ENCODE results near the gene SLC25A31.

Gene SLC25A31

DNA sequence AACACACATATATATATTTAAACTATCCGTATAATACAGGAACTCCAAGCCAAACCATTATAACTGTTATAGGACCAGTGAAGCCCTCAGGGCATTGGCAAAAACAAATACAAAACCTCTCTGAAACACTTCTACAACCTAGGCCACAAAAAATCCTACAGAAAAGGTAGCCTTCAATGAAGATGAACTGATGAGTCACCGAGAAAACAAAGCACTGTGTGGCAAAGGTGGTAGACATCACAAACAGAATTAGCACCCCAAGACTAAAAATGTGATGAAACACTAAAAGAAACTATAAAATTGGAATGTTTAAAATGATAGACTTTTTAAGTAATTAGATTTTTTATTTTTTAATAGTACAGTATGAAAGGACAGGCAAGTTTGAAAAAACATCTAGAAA lies 46.4 kb downstream of the SLC25A31 start:
- DNase-seq, result no peak

DNA sequence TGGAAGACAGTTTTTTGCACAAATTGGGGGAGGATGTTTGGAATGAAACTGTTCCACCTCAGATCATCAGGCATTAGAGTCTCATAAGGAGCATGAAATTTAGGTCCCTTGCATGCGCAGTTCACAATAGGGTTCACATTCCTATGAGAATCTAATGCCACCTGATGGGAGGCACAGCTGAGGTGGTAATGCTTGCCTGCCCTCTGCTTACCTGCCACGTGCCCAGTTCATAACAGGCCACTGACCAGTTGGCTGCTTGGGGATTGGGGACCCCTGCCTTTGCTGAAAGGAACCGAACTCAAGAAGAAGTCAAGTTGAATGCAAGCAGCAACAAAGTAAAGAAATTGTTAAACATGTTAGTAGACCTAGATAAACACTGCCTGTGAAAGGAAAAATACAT lies 47.3 kb downstream of the SLC25A31 start:
- no peak for TF ChIP-seq EZH2 (IDR thresholded peaks at IDR 0.05; ENCODE audit: borderline replicate concordance, low read depth, low read length, severe bottlenecking)
- TF ChIP-seq, protein P1, sequence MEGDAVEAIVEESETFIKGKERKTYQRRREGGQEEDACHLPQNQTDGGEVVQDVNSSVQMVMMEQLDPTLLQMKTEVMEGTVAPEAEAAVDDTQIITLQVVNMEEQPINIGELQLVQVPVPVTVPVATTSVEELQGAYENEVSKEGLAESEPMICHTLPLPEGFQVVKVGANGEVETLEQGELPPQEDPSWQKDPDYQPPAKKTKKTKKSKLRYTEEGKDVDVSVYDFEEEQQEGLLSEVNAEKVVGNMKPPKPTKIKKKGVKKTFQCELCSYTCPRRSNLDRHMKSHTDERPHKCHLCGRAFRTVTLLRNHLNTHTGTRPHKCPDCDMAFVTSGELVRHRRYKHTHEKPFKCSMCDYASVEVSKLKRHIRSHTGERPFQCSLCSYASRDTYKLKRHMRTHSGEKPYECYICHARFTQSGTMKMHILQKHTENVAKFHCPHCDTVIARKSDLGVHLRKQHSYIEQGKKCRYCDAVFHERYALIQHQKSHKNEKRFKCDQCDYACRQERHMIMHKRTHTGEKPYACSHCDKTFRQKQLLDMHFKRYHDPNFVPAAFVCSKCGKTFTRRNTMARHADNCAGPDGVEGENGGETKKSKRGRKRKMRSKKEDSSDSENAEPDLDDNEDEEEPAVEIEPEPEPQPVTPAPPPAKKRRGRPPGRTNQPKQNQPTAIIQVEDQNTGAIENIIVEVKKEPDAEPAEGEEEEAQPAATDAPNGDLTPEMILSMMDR (IDR thresholded peaks at IDR 0.05; ENCODE audit: borderline replicate concordance, extremely low read depth, low read length, poor library complexity, severe bottlenecking), result no peak
- Histone ChIP-seq H3K4me3 (ENCODE audit: low read depth in 1 of 2, low read length in 2 of 2) (no peak overlapping the region), H3K27me3 (ENCODE audit: insufficient read depth, low read length, poor library complexity) (peaks cover 4% of the 10 kb centered on the region), H3K36me3 (ENCODE audit: insufficient read depth, low read length) (no peaks in the 10 kb centered on the region), H3K79me2 (ENCODE audit: insufficient read depth, low read length) (no peaks in the 10 kb centered on the region), H3K27ac (ENCODE audit: low read length) (no peak overlapping the region), H4K20me1 (ENCODE audit: insufficient read depth, low read length) (no peaks in the 10 kb centered on the region), H3K4me2 (ENCODE audit: insufficient read depth, low read length) (no peak overlapping the region), H3K9ac (ENCODE audit: low read depth, low read length) (no peak overlapping the region), H3K4me1 (ENCODE audit: insufficient read depth, low read length) (no peaks in the 10 kb centered on the region), H3K9me3 (ENCODE audit: insufficient read depth, low read length, severe bottlenecking) (no peaks in the 10 kb centered on the region), H2AFZ (ENCODE audit: low read depth, low read length) (no peak overlapping the region)
- no peak for ATAC-seq (ENCODE audit: insufficient read depth, low read depth)
- DNase-seq, result no peak

More for the DNA sequence above, 46.4 kb downstream of the SLC25A31 start:
- ATAC-seq (ENCODE audit: insufficient read depth, low read depth), result no peak
- no peaks in the 10 kb centered on the region for H4K20me1 ChIP-seq (ENCODE audit: insufficient read depth, low read length)
- no peak overlapping the region for H3K4me3 ChIP-seq (ENCODE audit: low read depth in 1 of 2, low read length in 2 of 2)
- TF ChIP-seq, protein P1 (IDR thresholded peaks at IDR 0.05; ENCODE audit: borderline replicate concordance, extremely low read depth, low read length, poor library complexity, severe bottlenecking), result no peak
- no peak for TF ChIP-seq EZH2 (IDR thresholded peaks at IDR 0.05; ENCODE audit: borderline replicate concordance, low read depth, low read length, severe bottlenecking)
- H3K4me2 ChIP-seq (ENCODE audit: insufficient read depth, low read length), result no peak overlapping the region
- H2AFZ ChIP-seq (ENCODE audit: low read depth, low read length), result no peak overlapping the region
- no peaks in the 10 kb centered on the region for H3K79me2 ChIP-seq (ENCODE audit: insufficient read depth, low read length)
- no peaks in the 10 kb centered on the region for H3K36me3 ChIP-seq (ENCODE audit: insufficient read depth, low read length)
- H3K9ac ChIP-seq (ENCODE audit: low read depth, low read length), result no peak overlapping the region
- H3K27me3 ChIP-seq (ENCODE audit: insufficient read depth, low read length, poor library complexity), result peaks cover 4% of the 10 kb centered on the region
- no peaks in the 10 kb centered on the region for H3K4me1 ChIP-seq (ENCODE audit: insufficient read depth, low read length)
- no peaks in the 10 kb centered on the region for H3K9me3 ChIP-seq (ENCODE audit: insufficient read depth, low read length, severe bottlenecking)
- no peak overlapping the region for H3K27ac ChIP-seq (ENCODE audit: low read length)

DNA sequence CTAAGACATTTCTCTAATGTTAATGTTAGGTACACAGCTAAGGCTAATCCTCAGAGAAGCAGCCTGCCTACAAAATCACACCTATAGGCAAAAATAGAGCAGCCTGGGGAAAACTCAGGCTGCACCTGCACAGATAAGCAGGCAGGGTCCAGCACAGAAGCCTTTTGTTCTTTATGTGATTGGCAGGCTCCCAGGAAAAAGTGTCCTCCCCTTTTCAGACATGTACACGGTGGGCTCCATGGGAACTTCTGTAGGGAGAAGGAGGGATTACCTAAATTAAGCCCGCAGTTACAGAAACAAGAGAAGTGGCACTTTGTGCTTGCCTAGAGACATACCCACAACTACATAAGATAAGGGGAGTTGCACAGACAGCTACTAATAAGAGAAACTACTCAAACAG lies 47.9 kb downstream of the SLC25A31 start:
- H3K27ac ChIP-seq (ENCODE audit: low read length), result no peak overlapping the region
- no peak overlapping the region for H3K9ac ChIP-seq (ENCODE audit: low read depth, low read length)
- no peak for DNase-seq
- H4K20me1 ChIP-seq (ENCODE audit: insufficient read depth, low read length), result no peaks in the 10 kb centered on the region
- no peaks in the 10 kb centered on the region for H3K4me1 ChIP-seq (ENCODE audit: insufficient read depth, low read length)
- H3K4me2 ChIP-seq (ENCODE audit: insufficient read depth, low read length), result no peak overlapping the region
- no peaks in the 10 kb centered on the region for H3K79me2 ChIP-seq (ENCODE audit: insufficient read depth, low read length)
- TF ChIP-seq EZH2 (IDR thresholded peaks at IDR 0.05; ENCODE audit: borderline replicate concordance, low read depth, low read length, severe bottlenecking), result no peak
- TF ChIP-seq, protein P1 (IDR thresholded peaks at IDR 0.05; ENCODE audit: borderline replicate concordance, extremely low read depth, low read length, poor library complexity, severe bottlenecking), result no peak
- H3K27me3 ChIP-seq (ENCODE audit: insufficient read depth, low read length, poor library complexity), result peaks cover 6% of the 10 kb centered on the region
- H2AFZ ChIP-seq (ENCODE audit: low read depth, low read length), result no peak overlapping the region
- ATAC-seq (ENCODE audit: insufficient read depth, low read depth), result no peak
- H3K4me3 ChIP-seq (ENCODE audit: low read depth in 1 of 2, low read length in 2 of 2), result no peak overlapping the region
- H3K36me3 ChIP-seq (ENCODE audit: insufficient read depth, low read length), result no peaks in the 10 kb centered on the region
- H3K9me3 ChIP-seq (ENCODE audit: insufficient read depth, low read length, severe bottlenecking), result no peaks in the 10 kb centered on the region

DNA sequence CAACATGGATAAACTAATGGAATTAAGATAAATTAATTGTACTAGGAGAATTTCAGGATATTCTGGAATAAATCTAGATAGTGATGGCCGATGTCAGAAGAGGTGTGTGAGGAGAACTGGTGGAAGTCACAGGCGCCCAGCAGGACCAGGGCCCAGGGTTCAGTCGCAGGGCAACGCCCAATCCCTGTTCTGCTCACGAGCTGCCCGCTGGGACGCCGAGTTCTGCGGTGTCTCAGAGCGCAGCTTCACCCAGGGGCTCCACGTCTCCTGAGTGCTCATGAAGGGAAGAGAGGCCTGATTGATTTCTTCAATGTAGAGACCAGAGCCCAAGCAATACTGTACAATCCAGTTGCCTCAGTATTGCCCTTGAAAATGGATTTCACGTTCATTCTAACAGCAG lies 50.4 kb downstream of the SLC25A31 start:
- DNase-seq (no peak), ATAC-seq (ENCODE audit: insufficient read depth, low read depth) (no peak)
- Histone ChIP-seq H2AFZ (ENCODE audit: low read depth, low read length) (no peak overlapping the region), H3K4me3 (ENCODE audit: low read depth in 1 of 2, low read length in 2 of 2) (no peak overlapping the region), H3K79me2 (ENCODE audit: insufficient read depth, low read length) (no peaks in the 10 kb centered on the region), H3K27ac (ENCODE audit: low read length) (no peak overlapping the region), H3K9me3 (ENCODE audit: insufficient read depth, low read length, severe bottlenecking) (no peaks in the 10 kb centered on the region), H4K20me1 (ENCODE audit: insufficient read depth, low read length) (no peaks in the 10 kb centered on the region), H3K4me2 (ENCODE audit: insufficient read depth, low read length) (no peak overlapping the region), H3K4me1 (ENCODE audit: insufficient read depth, low read length) (no peaks in the 10 kb centered on the region), H3K9ac (ENCODE audit: low read depth, low read length) (no peak overlapping the region), H3K27me3 (ENCODE audit: insufficient read depth, low read length, poor library complexity) (peaks cover 10% of the 10 kb centered on the region), H3K36me3 (ENCODE audit: insufficient read depth, low read length) (no peaks in the 10 kb centered on the region)
- TF ChIP-seq, protein P1 (IDR thresholded peaks at IDR 0.05; ENCODE audit: borderline replicate concordance, extremely low read depth, low read length, poor library complexity, severe bottlenecking), result no peak
- no peak for TF ChIP-seq EZH2 (IDR thresholded peaks at IDR 0.05; ENCODE audit: borderline replicate concordance, low read depth, low read length, severe bottlenecking)
